GM12878 (cell line): Measurements from ENCODE around the gene SPP2. TPM values are rescaled to one million over a fixed set of nuclear protein-coding genes. Genes with fewer than 3 reads are reported as not detected.

Source experiments
- ATAC-seq: fragments of 200-7000 bp; cut with Tn5 transposase; 3 replicates; pipeline ENCODE4 v1.9.1; 2020; ENCODE audit warnings: mild to moderate bottlenecking, moderate library complexity
- Bru-seq: library from RNA; stranded (reverse); fragments of 400-500 nt; gene quantifications from one replicate; lab custom pipeline; 2021; lab: Mats Ljungman, UMichigan
- BruChase-seq, 2 experiments: library from RNA; stranded (reverse); fragments of 400-500 nt; gene quantifications; one replicate each; lab custom pipeline; 2021; lab: Mats Ljungman, UMichigan
- BruUV-seq: library from RNA; stranded (reverse); fragments of 400-500 nt; replicated peaks from 2 replicates; lab custom pipeline; 2021; lab: Mats Ljungman, UMichigan
- CTCF ChIA-PET: fragments of 300-600 bp; sonication (Branson Sonifier 250); formaldehyde crosslinking; extraction: SDS; loops from one replicate; lab custom pipeline; 2021; ENCODE audit warnings: inconsistent platforms; lab: Yijun Ruan, JAX
- POLR2A ChIA-PET: fragments of 350-600 bp; formaldehyde crosslinking; extraction: SDS; loops from one replicate; lab custom pipeline; 2021; ENCODE audit warnings: inconsistent platforms; lab: Charles Lee
- RAD21 ChIA-PET: fragments of 300-600 bp; sonication (Branson Sonifier 250); formaldehyde crosslinking; loops from one replicate; lab custom pipeline; 2023; ENCODE audit warnings: antibody characterized with exemption; ENCODE audit not compliant: unreplicated experiment; lab: Charles Lee
- SMC1A ChIA-PET: fragments of 300-600 bp; sonication (Branson Sonifier 250); formaldehyde crosslinking; loops from one replicate; lab custom pipeline; 2023; ENCODE audit not compliant: unreplicated experiment, uncharacterized antibody; lab: Charles Lee
- DNase-seq: peaks from one replicate; pipeline ENCODE4 v3.0.0-alpha.2; 2011; ENCODE audit warnings: low read depth, low spot score
- FAIRE-seq: peaks from 3 replicates; lab custom pipeline; 2011; peaks lifted over from hg19 to GRCh38; lab: Jason Lieb, UNC
- H2AFZ ChIP-seq: 2 replicates; pipeline ENCODE4 v1.6.0; 2011; ENCODE audit warnings: low read depth, low read length, control low read depth; ENCODE audit not compliant: control insufficient read depth
- H3K27ac ChIP-seq: 2 replicates; pipeline ENCODE4 v1.5.1; 2011; ENCODE audit warnings: control low read depth; ENCODE audit not compliant: control insufficient read depth, insufficient read depth
- H3K27me3 ChIP-seq, 2 experiments: replicated peaks in 1 of 2; 2 replicates each; pipeline versions ENCODE4 v1.6.0 to v1.6.1; 2011; ENCODE audit warnings: low read length in 1 of 2; ENCODE audit not compliant: control insufficient read depth in 2 of 2, insufficient read depth in 2 of 2
- H3K36me3 ChIP-seq, 2 experiments: 2 replicates each; pipeline ENCODE4 v1.5.1; 2011; ENCODE audit warnings: low read length in 1 of 2; ENCODE audit not compliant: control insufficient read depth in 2 of 2, insufficient read depth in 2 of 2
- H3K4me1 ChIP-seq: 2 replicates; pipeline ENCODE4 v1.6.1; 2011; ENCODE audit warnings: mild to moderate bottlenecking, low read length, moderate library complexity, mixed read lengths; ENCODE audit not compliant: control insufficient read depth, insufficient read depth
- H3K4me2 ChIP-seq: 2 replicates; pipeline ENCODE4 v1.6.0; 2011; ENCODE audit warnings: control low read depth; ENCODE audit not compliant: control insufficient read depth, insufficient read depth
- H3K4me3 ChIP-seq: fragments of 200-600 bp; sonication (generic); 2 replicates; pipeline ENCODE4 v1.5.1; 2016
- H3K79me2 ChIP-seq: 2 replicates; pipeline ENCODE4 v1.6.0; 2011; ENCODE audit warnings: low read length; ENCODE audit not compliant: control insufficient read depth, insufficient read depth
- H3K9ac ChIP-seq: 2 replicates; pipeline ENCODE4 v1.8.0; 2011; ENCODE audit warnings: low read length, control low read depth, mixed read lengths; ENCODE audit not compliant: control insufficient read depth, insufficient read depth
- H3K9me3 ChIP-seq: replicated peaks from 3 replicates; pipeline ENCODE4 v1.5.1; 2011; ENCODE audit warnings: mild to moderate bottlenecking, low read length; ENCODE audit not compliant: control insufficient read depth, insufficient read depth
- H4K20me1 ChIP-seq: 2 replicates; pipeline ENCODE4 v1.6.0; 2011; ENCODE audit not compliant: control insufficient read depth, insufficient read depth
- CHD1 ChIP-seq: IDR thresholded peaks from 2 replicates; pipeline ENCODE4 v1.6.1; 2012; ENCODE audit warnings: low read depth, low read length, improper control_type of control experiment
- ETV6 ChIP-seq, 2 experiments: fragments of 450-650 bp in 1 of 2; IDR thresholded peaks in 1 of 2; conservative IDR thresholded peaks in 1 of 2; 2 replicates each; pipeline ENCODE4 v1.6.1; 2014; ENCODE audit warnings: antibody characterized with exemption in 1 of 2, borderline replicate concordance in 1 of 2, low read depth in 1 of 2, mild to moderate bottlenecking in 1 of 2, moderate library complexity in 1 of 2
- REST ChIP-seq: IDR thresholded peaks from 2 replicates; pipeline ENCODE4 v1.6.1; 2012; ENCODE audit warnings: mild to moderate bottlenecking, low read depth, low read length
- ZBTB40 ChIP-seq: fragments of 450-650 bp; IDR thresholded peaks from 2 replicates; pipeline ENCODE4 v1.6.1; 2016; ENCODE audit warnings: mild to moderate bottlenecking, moderate library complexity, borderline replicate concordance
- ZNF24 ChIP-seq: fragments of 450-650 bp; IDR thresholded peaks from 2 replicates; pipeline ENCODE4 v1.6.1; 2017; ENCODE audit warnings: antibody characterized with exemption, mild to moderate bottlenecking
- WGBS: methylation state at CpG from one replicate; pipeline ENCODE4 v1.1.6; 2016; ENCODE audit warnings: low lambda C conversion rate; ENCODE audit not compliant: insufficient replicate concordance, insufficient coverage; ENCODE audit errors: missing lambda C conversion rate; 5-methylcytosine and 5-hydroxymethylcytosine counted together
- in situ Hi-C: fragments of 300-500 bp; cut with MboI; formaldehyde crosslinking; loops from 9 replicates; pipeline ENCODE4 v1.14.3; 2018; ENCODE audit warnings: mixed read lengths
- intact Hi-C: fragments of 100-400 bp; cut with micrococcal nuclease; formaldehyde crosslinking; loops from one replicate; pipeline ENCODE4 v1.14.2; 2022; ENCODE audit not compliant: unreplicated experiment
- long read RNA-seq, 2 experiments: library from polyadenylated mRNA; unstranded; transcript quantifications; one replicate each; pipeline ENCODE4 v2.0.0, GENCODE V29; 2019 to 2020
- polyA minus RNA-seq, 3 experiments: library from RNA; depleted of rRNA, polyadenylated mRNA; stranded (reverse); fragments of >200 nt; gene quantifications; 2 replicates each; pipeline ENCODE4 v1.2.3, GENCODE V29; 2011
- polyA plus RNA-seq, 11 experiments: library from polyadenylated mRNA; depleted of rRNA in 4 of 11; unstranded in 6 of 11; stranded (reverse) in 5 of 11; fragments of >200 nt; fragmentation: Nextera tagmentation in 4 of 11; fragmentation: Illumina TruSeq in 1 of 11; extraction: Ambion mirVana in 4 of 11; extraction: Trizol in 1 of 11; gene quantifications; 1 replicate in 1 of 11; 2 replicates in 10 of 11; pipeline versions ENCODE4 v1.2.1 to v1.2.3, GENCODE V29; 2011 to 2016; ENCODE audit warnings: inconsistent platforms in 2 of 11, missing spikeins in 2 of 11, low read depth in 1 of 11
- total RNA-seq, 4 experiments: library from RNA; depleted of rRNA in 3 of 4; stranded (reverse); fragments of >200 nt in 3 of 4; fragmentation: Illumina TruSeq in 1 of 4; extraction: Trizol in 1 of 4; gene quantifications; 2 replicates each; pipeline versions ENCODE4 v1.2.1 to v1.2.3, GENCODE V29; 2013 to 2021
- TF ChIP-seq, protein P1 (sequence below): fragments of 450-650 bp; IDR thresholded peaks from 2 replicates; pipeline ENCODE4 v1.6.1; 2017; ENCODE audit warnings: mild to moderate bottlenecking

Gene SPP2, protein sequence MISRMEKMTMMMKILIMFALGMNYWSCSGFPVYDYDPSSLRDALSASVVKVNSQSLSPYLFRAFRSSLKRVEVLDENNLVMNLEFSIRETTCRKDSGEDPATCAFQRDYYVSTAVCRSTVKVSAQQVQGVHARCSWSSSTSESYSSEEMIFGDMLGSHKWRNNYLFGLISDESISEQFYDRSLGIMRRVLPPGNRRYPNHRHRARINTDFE
- total RNA-seq (2013; cell fraction: nucleolus; rRNA removed): not detected in 2 replicates
- total RNA-seq (2014; rRNA removed) (not detected in 2 replicates), total RNA-seq (2014; rRNA removed; fragmentation: Illumina TruSeq; extraction: Trizol) (not detected in 2 replicates), total RNA-seq (2021) (0.37 TPM in 1 of 2 replicates, not detected in the other), polyA plus RNA-seq (2011; rRNA removed) (not detected in 2 replicates), polyA plus RNA-seq (2014; fragmentation: Illumina TruSeq; extraction: Trizol) (not detected in 2 replicates), polyA plus RNA-seq (2014; fragmentation: Nextera tagmentation; extraction: Ambion mirVana) (not detected), polyA plus RNA-seq (2014; rRNA removed) (not detected in 2 replicates), polyA plus RNA-seq (2016; fragmentation: Nextera tagmentation; extraction: Ambion mirVana) (not detected), polyA minus RNA-seq (2011; rRNA and poly(A)+ RNA removed) (not detected in 2 replicates), Bru-seq, nascent RNA (not detected), BruChase-seq, experiment 1, labeled RNA remaining after a 6-hour chase (not detected), BruChase-seq, experiment 2, labeled RNA remaining after a 2-hour chase (not detected)
- polyA plus RNA-seq (2011; ENCODE audit: low read depth): not detected
- polyA plus RNA-seq (2011; cell fraction: cytosol; rRNA removed): not detected in 2 replicates
- not detected in 2 replicates for polyA plus RNA-seq (2011; cell fraction: nucleus; rRNA removed)
- not detected in 2 replicates for polyA plus RNA-seq (2012)
- polyA minus RNA-seq (2011; cell fraction: cytosol; rRNA and poly(A)+ RNA removed): not detected in 2 replicates
- not detected in 2 replicates for polyA minus RNA-seq (2011; cell fraction: nucleus; rRNA and poly(A)+ RNA removed)
- long read RNA-seq, experiment 1: 0 reads
- long read RNA-seq, experiment 2: 0 reads

DNA sequence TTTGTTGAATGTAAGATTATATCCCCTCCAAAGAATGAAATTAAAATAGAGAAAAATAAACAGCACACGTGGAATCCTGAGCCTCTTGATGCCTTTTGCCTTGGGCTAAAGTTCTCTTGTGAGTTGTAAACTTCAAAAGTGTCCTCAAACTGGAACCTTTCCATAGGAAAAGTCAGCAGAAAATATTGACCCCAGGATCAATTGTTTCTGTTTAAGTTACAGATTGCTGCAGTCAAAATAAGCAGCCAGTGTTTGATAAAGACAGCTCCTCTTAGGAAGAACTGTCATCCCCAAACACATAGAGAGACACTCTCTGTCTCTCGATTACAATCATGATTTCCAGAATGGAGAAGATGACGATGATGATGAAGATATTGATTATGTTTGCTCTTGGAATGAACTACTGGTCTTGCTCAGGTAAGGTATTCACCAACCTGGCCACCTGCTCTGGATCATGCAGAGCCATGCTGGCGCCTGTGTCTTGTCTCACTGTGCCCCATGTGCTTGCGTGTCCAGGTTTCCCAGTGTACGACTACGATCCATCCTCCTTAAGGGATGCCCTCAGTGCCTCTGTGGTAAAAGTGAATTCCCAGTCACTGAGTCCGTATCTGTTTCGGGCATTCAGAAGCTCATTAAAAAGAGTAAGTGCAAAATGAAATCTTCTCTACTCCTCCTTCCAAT is at the start of gene SPP2:
TSS of gene SPP2 (plus strand) at position 248 of the 681 bp plus-strand sequence. CDS start at position 333, 85 bp downstream.
- ChIA-PET SMC1A (no interaction called here), POLR2A (no interaction called here), RAD21 (no interaction called here), CTCF (no interaction called here)
- no peak for ATAC-seq
- no peak within 1 kb of the TSS for H3K4me3 ChIP-seq
- intact Hi-C loops (no loop called here), in situ Hi-C loops (no loop called here)
- H3K27ac ChIP-seq: no peak within 1 kb of the TSS
- H3K4me1 ChIP-seq: no peaks in the 10 kb centered on the region
- no peak within 1 kb of the TSS for H3K4me2 ChIP-seq
- H3K79me2 ChIP-seq: no peaks in the 10 kb centered on the region
- FAIRE-seq: no peak
- WGBS: 30% methylated on average over 9 of the region's 9 CpGs
- no peak within 1 kb of the TSS for H3K9ac ChIP-seq
- no peaks in the 10 kb centered on the region for H4K20me1 ChIP-seq
- H2AFZ ChIP-seq: no peak within 1 kb of the TSS
- H3K27me3 ChIP-seq: peaks cover 0 to 3% of the 10 kb centered on the region in 2 experiments; a peak in 3 of 4 replicates
- DNase-seq: no peak
- no peaks in the 10 kb centered on the region for H3K36me3 ChIP-seq
- no peaks in the 10 kb centered on the region for H3K9me3 ChIP-seq
- no TSS peak for BruUV-seq
- TF ChIP-seq ZBTB40: no peak
- TF ChIP-seq ZNF24: no peak
- no peak for TF ChIP-seq REST
- TF ChIP-seq ETV6 (conservative IDR thresholded peaks at IDR 0.05 in 1 of 2, IDR thresholded peaks at IDR 0.05 in 1 of 2; ENCODE audit: borderline replicate concordance in 1 of 2, low read depth in 1 of 2): no peak
- no peak for TF ChIP-seq CHD1
- TF ChIP-seq, protein P1, sequence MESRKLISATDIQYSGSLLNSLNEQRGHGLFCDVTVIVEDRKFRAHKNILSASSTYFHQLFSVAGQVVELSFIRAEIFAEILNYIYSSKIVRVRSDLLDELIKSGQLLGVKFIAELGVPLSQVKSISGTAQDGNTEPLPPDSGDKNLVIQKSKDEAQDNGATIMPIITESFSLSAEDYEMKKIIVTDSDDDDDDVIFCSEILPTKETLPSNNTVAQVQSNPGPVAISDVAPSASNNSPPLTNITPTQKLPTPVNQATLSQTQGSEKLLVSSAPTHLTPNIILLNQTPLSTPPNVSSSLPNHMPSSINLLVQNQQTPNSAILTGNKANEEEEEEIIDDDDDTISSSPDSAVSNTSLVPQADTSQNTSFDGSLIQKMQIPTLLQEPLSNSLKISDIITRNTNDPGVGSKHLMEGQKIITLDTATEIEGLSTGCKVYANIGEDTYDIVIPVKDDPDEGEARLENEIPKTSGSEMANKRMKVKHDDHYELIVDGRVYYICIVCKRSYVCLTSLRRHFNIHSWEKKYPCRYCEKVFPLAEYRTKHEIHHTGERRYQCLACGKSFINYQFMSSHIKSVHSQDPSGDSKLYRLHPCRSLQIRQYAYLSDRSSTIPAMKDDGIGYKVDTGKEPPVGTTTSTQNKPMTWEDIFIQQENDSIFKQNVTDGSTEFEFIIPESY: no peak
